K562 (cell line): ENCODE data around the gene ENKD1. TPM values are rescaled to one million over a fixed set of nuclear protein-coding genes. Genes with fewer than 3 reads are reported as not detected.
"Not testable (repeated sequence)": the region's sequence is repeated elsewhere in the genome, so short reads cannot be mapped to it uniquely, and the experiment has no call there.

Source experiments
- ATAC-seq: fragments of 200-7000 bp; cut with Tn5 transposase; 3 replicates; pipeline ENCODE4 v1.9.1; 2020; ENCODE audit warnings: moderate library complexity
- BruUV-seq: library from RNA; stranded (reverse); fragments of 400-500 nt; replicated peaks from 2 replicates; lab custom pipeline; 2021; lab: Mats Ljungman, UMichigan
- CTCF ChIA-PET: fragments of 300-600 bp; formaldehyde crosslinking; extraction: SDS; loops from one replicate; lab custom pipeline; 2021; ENCODE audit warnings: low intra/inter-chr PET ratio; lab: Yijun Ruan, JAX
- POLR2A ChIA-PET: fragments of 300-600, 350-650 bp; sonication (Branson Sonifier 250); formaldehyde crosslinking; extraction: SDS; loops from one replicate; lab custom pipeline; 2021; ENCODE audit warnings: antibody characterized with exemption, inconsistent platforms; lab: Yijun Ruan, JAX
- DNase-seq, 4 experiments: peaks; one replicate each; pipeline versions ENCODE4 v3.0.0 to v3.0.0-alpha.2; 2011 to 2018; ENCODE audit warnings: low spot score in 3 of 4, mixed read lengths in 3 of 4; ENCODE audit errors: extremely low read depth in 1 of 4
- FAIRE-seq: peaks from 2 replicates; lab custom pipeline; 2011; peaks lifted over from hg19 to GRCh38; lab: Jason Lieb, UNC
- H2AFZ ChIP-seq: 2 replicates; pipeline ENCODE4 v1.6.0; 2011; ENCODE audit warnings: low read depth, low read length, control low read depth, inconsistent platforms
- H3K27ac ChIP-seq: fragments of 200-600 bp; 3 replicates; pipeline ENCODE4 v1.8.0; 2011; ENCODE audit warnings: low read depth, mild to moderate bottlenecking, control low read depth, inconsistent platforms, low read length, moderate library complexity, mixed read lengths; ENCODE audit errors: extremely low read depth
- H3K27me3 ChIP-seq, 2 experiments: fragments of 300-600 bp in 1 of 2; 2 replicates in 1 of 2; 3 replicates in 1 of 2; pipeline versions ENCODE4 v1.6.0 to v1.8.0; 2011; ENCODE audit warnings: inconsistent platforms in 2 of 2, low read length in 2 of 2, mild to moderate bottlenecking in 1 of 2, mixed read lengths in 1 of 2, moderate library complexity in 1 of 2; ENCODE audit not compliant: control insufficient read depth in 2 of 2, insufficient read depth in 2 of 2
- H3K36me3 ChIP-seq: fragments of 300-600 bp; 3 replicates; pipeline ENCODE4 v1.8.0; 2011; ENCODE audit warnings: mild to moderate bottlenecking, low read length, inconsistent platforms; ENCODE audit not compliant: control insufficient read depth, insufficient read depth
- H3K4me1 ChIP-seq, 2 experiments: fragments of 200-600 bp in 1 of 2; replicated peaks in 1 of 2; 2 replicates in 1 of 2; 3 replicates in 1 of 2; pipeline versions ENCODE4 v1.5.1 to v1.8.0; 2011; ENCODE audit warnings: inconsistent platforms in 2 of 2, low read length in 2 of 2, mild to moderate bottlenecking in 1 of 2, mixed read lengths in 1 of 2, moderate library complexity in 1 of 2; ENCODE audit not compliant: control insufficient read depth in 2 of 2, insufficient read depth in 2 of 2
- H3K4me2 ChIP-seq: 2 replicates; pipeline ENCODE4 v1.6.1; 2011; ENCODE audit warnings: low read length, control low read depth, inconsistent platforms, mixed read lengths; ENCODE audit not compliant: insufficient read depth
- H3K4me3 ChIP-seq: fragments of 200-600 bp; sonication (generic), shearing (Covaris generic); 2 replicates; pipeline ENCODE4 v1.5.1; 2016; ENCODE audit warnings: control low read depth, inconsistent platforms
- H3K79me2 ChIP-seq: fragments of 200-600 bp; 3 replicates; pipeline ENCODE4 v1.8.0; 2011; ENCODE audit warnings: low read length, inconsistent platforms; ENCODE audit not compliant: control insufficient read depth, insufficient read depth
- H3K9ac ChIP-seq, 2 experiments: 2 replicates each; pipeline versions ENCODE4 v1.6.0 to v1.6.1; 2011; ENCODE audit warnings: low read depth in 2 of 2, low read length in 2 of 2, control low read depth in 1 of 2, inconsistent platforms in 1 of 2, mild to moderate bottlenecking in 1 of 2, mixed read lengths in 1 of 2; ENCODE audit not compliant: insufficient read depth in 1 of 2
- H3K9me1 ChIP-seq: one replicate; pipeline ENCODE4 v1.6.0; 2011; ENCODE audit warnings: inconsistent platforms, mild to moderate bottlenecking, low read length, moderate library complexity; ENCODE audit not compliant: control insufficient read depth, insufficient read depth
- H3K9me3 ChIP-seq: replicated peaks from 2 replicates; pipeline ENCODE4 v1.5.1; 2011; ENCODE audit warnings: low read depth, low read length, inconsistent platforms; ENCODE audit not compliant: control insufficient read depth, insufficient read depth
- H4K20me1 ChIP-seq: replicated peaks from 2 replicates; pipeline ENCODE4 v1.6.1; 2011; ENCODE audit warnings: low read length, inconsistent platforms, mixed read lengths; ENCODE audit not compliant: control insufficient read depth, insufficient read depth
- ZNF79 ChIP-seq: fragments of 250-450 bp; sonication (Bioruptor Pico); IDR thresholded peaks from 2 replicates; pipeline ENCODE4 v1.4.0; 2020; ENCODE audit warnings: low read depth, mild to moderate bottlenecking, moderate library complexity
- WGBS: fragments of 100-300 bp; shearing (Covaris generic); methylation state at CpG from one replicate; pipeline ENCODE4 v1.1.6; 2016; ENCODE audit warnings: low coverage, mixed read lengths; ENCODE audit not compliant: insufficient coverage; ENCODE audit errors: missing lambda C conversion rate; 5-methylcytosine and 5-hydroxymethylcytosine counted together
- in situ Hi-C: fragments of 300-500 bp; cut with MboI; formaldehyde crosslinking; loops from 4 replicates; pipeline ENCODE4 v1.15.0; 2018; ENCODE audit warnings: inconsistent platforms, mixed read lengths
- intact Hi-C: fragments of 100-400 bp; cut with micrococcal nuclease; formaldehyde crosslinking; loops from 2 replicates; pipeline ENCODE4 v1.14.2; 2022
- polyA plus RNA-seq, 8 experiments: library from polyadenylated mRNA; depleted of rRNA in 4 of 8; stranded (reverse) in 5 of 8; unstranded in 3 of 8; fragments of >200 nt; fragmentation: Nextera tagmentation in 2 of 8; fragmentation: Illumina TruSeq in 1 of 8; extraction: Ambion mirVana in 2 of 8; extraction: Trizol in 1 of 8; gene quantifications; 2 replicates each; pipeline versions ENCODE4 v1.2.1 to v1.2.3, GENCODE V29; 2011 to 2014; ENCODE audit warnings: inconsistent platforms in 1 of 8, missing spikeins in 1 of 8
- total RNA-seq, 7 experiments: library from RNA; depleted of rRNA in 6 of 7; stranded (reverse); fragments of >200 nt in 6 of 7; fragmentation: Illumina TruSeq in 2 of 7; extraction: Trizol in 2 of 7; gene quantifications; 2 replicates each; pipeline versions ENCODE4 v1.2.1 to v1.2.3, GENCODE V29; 2011 to 2021; ENCODE audit warnings: low replicate concordance in 1 of 7

Gene ENKD1
- total and polyA plus RNA-seq, 9 of the 15 experiments (the other 6 are each of a cell fraction or from before 2014, with no cell fraction given) = 1.1 to 26.9 (median 8.3) TPM

- no peak overlapping the region for H3K4me3 ChIP-seq
- no peak overlapping the region for H3K9ac ChIP-seq
- no peak overlapping the region for H2AFZ ChIP-seq
- POLR2A ChIA-PET = interaction anchor here (0.6 kb wide), 1 partner anchor 215 kb away, joined by 4 read pairs; no protein-coding TSS in a partner anchor
- H4K20me1 ChIP-seq = no peaks in the 10 kb centered on the region
- WGBS = 31% methylated on average over 2 of the region's 2 CpGs
- no peaks in the 10 kb centered on the region; the same call in none of the 2 replicates for H3K9me3 ChIP-seq
- ATAC-seq (no peak), DNase-seq (no peak), FAIRE-seq (no peak)
- no peaks in the 10 kb centered on the region; a peak in 1 of 5 replicates for H3K4me1 ChIP-seq
- H3K4me2 ChIP-seq = no peak overlapping the region
- in situ Hi-C loops (no loop called here), intact Hi-C loops (no loop called here)
- no peaks in the 10 kb centered on the region for H3K79me2 ChIP-seq
- H3K9me1 ChIP-seq = no peaks in the 10 kb centered on the region
- H3K27me3 ChIP-seq = no peaks in the 10 kb centered on the region
- peaks cover 8% of the 10 kb centered on the region; the same call in 1 of the 3 replicates for H3K36me3 ChIP-seq
- TF ChIP-seq ZNF79 (CRISPR knock-in tag) = no peak
- TF ChIP-seq, all 486 proteins: peak for 0
- no TSS peak for BruUV-seq
- H3K27ac ChIP-seq = no peak overlapping the region
- CTCF ChIA-PET = no interaction called here
These were observed 28.1 kb upstream of the ENKD1 start for GRCh38 chr16:67694611-67695010.

GRCh38 chr16:67693517-67694285 is 27.2 kb upstream of the ENKD1 start:
- H2AFZ ChIP-seq, BruUV-seq, H3K9ac ChIP-seq, H3K4me3 ChIP-seq, FAIRE-seq, H3K4me1 ChIP-seq, H3K27ac ChIP-seq, H4K20me1 ChIP-seq, H3K79me2 ChIP-seq, DNase-seq, ATAC-seq, H3K9me3 ChIP-seq, H3K9me1 ChIP-seq, intact Hi-C loops, H3K4me2 ChIP-seq, H3K27me3 ChIP-seq, in situ Hi-C loops, H3K36me3 ChIP-seq: not testable (repeated sequence)
- POLR2A ChIA-PET = interaction anchor here (0.9 kb wide), 1 partner anchor 242 kb away, joined by 3 read pairs; no protein-coding TSS in a partner anchor
- CTCF ChIA-PET = interaction anchor here (0.7 kb wide), 1 partner anchor 192 kb away, joined by 5 read pairs; no protein-coding TSS in a partner anchor
- WGBS = 77% methylated on average over 8 of the region's 8 CpGs
